GM10847 (cell line): ENCODE measurements around the gene SMIM11.
"Not testable (repeated sequence)": the region's sequence is repeated elsewhere in the genome, so short reads cannot be mapped to it uniquely, and the experiment has no call there.

Experiments used
- POLR2A ChIP-seq: IDR thresholded peaks from 2 replicates; pipeline ENCODE4 v1.6.1; 2011; ENCODE audit not compliant: insufficient read length; ENCODE audit errors: extremely low read depth

The SMIM11 gene

DNA sequence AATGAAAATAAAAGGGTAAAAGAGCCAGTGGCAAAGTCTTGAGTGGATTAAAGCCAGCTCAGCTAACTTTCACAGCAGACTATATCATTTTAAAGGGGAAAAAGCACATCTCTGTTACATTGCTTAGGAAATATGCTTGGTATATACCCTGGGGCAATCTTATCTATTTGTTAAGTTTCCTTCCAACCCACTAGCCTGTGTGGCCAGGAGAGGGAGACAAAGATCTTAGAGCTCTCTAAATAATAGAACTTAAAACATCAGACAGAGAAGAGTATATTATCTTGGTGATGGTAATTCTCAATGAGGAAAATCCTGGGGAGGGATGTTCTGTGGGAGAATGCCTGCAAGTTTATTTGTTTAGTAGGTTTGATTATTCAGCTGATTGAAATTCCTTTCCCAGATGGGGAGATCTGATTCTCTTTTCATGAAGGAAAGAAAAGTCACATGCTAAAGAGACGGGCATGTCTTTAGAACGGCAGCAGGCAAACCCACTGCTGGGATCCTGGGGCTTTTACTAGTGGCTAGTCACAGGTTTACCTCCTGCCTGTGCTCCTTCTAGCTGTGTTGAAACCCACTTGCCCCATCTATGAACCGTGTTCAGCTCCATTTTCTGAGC lies 7.9 kb upstream of the SMIM11 start:
- TF ChIP-seq POLR2A, result no peak

DNA sequence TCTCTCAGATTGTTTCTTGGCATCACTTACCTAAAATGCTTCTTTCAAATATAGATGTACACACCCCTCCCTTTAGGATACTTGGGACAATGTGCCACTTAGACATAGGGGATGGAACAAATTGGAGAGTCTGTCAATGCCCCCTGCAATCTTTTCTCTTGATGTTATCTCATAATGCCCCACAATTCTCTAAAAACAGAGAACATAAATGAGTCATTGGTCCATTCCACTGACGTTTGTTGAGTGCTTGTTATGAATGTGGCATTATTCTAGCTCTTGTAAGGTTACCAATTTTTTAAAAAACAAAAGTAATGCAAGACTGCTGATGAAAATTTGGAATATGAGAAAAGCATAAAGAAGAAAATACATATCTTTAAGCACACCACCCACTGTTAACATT lies 5.6 kb upstream of the SMIM11 start:
- no peak for TF ChIP-seq POLR2A

DNA sequence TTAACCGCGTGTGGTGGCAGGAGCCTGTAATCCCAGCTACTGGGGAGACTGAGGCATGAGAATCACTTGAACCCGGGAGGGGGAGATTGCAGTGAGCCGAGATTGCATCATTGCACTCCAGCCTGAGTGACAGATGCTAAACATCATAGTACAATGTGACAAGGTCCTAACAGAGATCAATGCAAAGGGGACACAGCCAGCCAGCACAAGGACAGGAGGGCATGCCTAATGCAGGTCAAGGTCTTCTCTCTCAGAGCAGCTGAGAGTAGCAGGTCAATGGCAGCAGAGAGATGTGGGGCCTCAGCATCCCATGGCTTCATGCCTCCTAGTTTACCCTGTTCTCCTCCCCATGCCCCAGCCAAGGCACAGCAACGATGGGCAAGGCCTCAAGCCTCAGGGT lies 3.0 kb upstream of the SMIM11 start:
- no peak for TF ChIP-seq POLR2A

DNA sequence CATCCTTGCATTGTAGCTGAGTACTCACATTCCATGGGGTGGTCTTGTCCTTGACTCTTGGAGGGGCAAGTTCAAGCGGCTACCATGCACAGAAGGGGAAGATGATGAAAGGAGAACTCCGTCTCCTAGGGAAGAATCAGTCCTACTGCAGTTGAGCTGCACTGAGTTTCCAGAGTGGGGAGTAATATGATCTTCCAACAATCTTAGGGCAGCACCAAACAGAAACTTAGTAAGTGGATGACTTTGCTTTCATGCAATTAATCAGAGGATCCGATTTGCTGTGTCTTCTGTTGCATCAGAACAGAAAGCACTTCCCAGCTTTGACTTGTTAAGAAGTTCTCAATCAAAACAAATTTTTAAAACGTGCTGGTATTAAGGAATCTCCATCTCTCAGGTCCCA lies 48.5 kb downstream of the SMIM11 start, which contains the start of gene SMIM34:
SMIM34 (minus strand) TSS at position 147 of the 400 bp plus-strand sequence; CDS start at position 35, 112 bp downstream.
- not testable (repeated sequence) for TF ChIP-seq POLR2A
